Osteoblast (primary cell): ENCODE results near the gene IL18. TPM values are rescaled to one million over a fixed set of nuclear protein-coding genes. Genes with fewer than 3 reads are reported as not detected.
"Not testable (repeated sequence)": the region's sequence is repeated elsewhere in the genome, so short reads cannot be mapped to it uniquely, and the experiment has no call there.

Source experiments
- DNase-seq: peaks from one replicate; pipeline ENCODE4 v3.0.0; 2011; ENCODE audit warnings: low spot score, mixed read lengths; ENCODE audit not compliant: insufficient read length; ENCODE audit errors: missing footprints
- H2AFZ ChIP-seq: 2 replicates; pipeline ENCODE4 v1.6.0; 2011; ENCODE audit warnings: mild to moderate bottlenecking, low read length
- H3K27ac ChIP-seq: 2 replicates; pipeline ENCODE4 v1.5.1; 2011; ENCODE audit warnings: mild to moderate bottlenecking, low read depth, low read length, moderate library complexity
- H3K27me3 ChIP-seq: 2 replicates; pipeline ENCODE4 v1.6.0; 2012; ENCODE audit warnings: mild to moderate bottlenecking, control low read depth, inconsistent platforms, low read length, moderate library complexity; ENCODE audit not compliant: insufficient read depth
- H3K36me3 ChIP-seq: 2 replicates; pipeline ENCODE4 v1.5.1; 2011; ENCODE audit warnings: mild to moderate bottlenecking, low read length, control low read depth, moderate library complexity; ENCODE audit not compliant: insufficient read depth
- H3K4me1 ChIP-seq: 2 replicates; pipeline ENCODE4 v1.5.1; 2011; ENCODE audit warnings: mild to moderate bottlenecking, low read length, control low read depth, moderate library complexity; ENCODE audit not compliant: insufficient read depth
- H3K4me2 ChIP-seq: 2 replicates; pipeline ENCODE4 v1.6.0; 2011; ENCODE audit warnings: mild to moderate bottlenecking, low read length; ENCODE audit not compliant: insufficient read depth
- H3K4me3 ChIP-seq: fragments of 200-600 bp; sonication (generic); 3 replicates; pipeline ENCODE4 v1.5.1; 2012; ENCODE audit warnings: mild to moderate bottlenecking, low read length, inconsistent platforms; ENCODE audit not compliant: insufficient read depth
- H3K79me2 ChIP-seq: 2 replicates; pipeline ENCODE4 v1.6.0; 2012; ENCODE audit warnings: mild to moderate bottlenecking, low read length, control low read depth, inconsistent platforms; ENCODE audit not compliant: insufficient read depth
- H3K9me3 ChIP-seq: 2 replicates; pipeline ENCODE4 v1.5.1; 2011; ENCODE audit warnings: low read depth, low read length, control low read depth
- H4K20me1 ChIP-seq: 2 replicates; pipeline ENCODE4 v1.6.0; 2012; ENCODE audit warnings: mild to moderate bottlenecking, low read length, control low read depth; ENCODE audit not compliant: insufficient read depth
- CTCF ChIP-seq: IDR thresholded peaks from 2 replicates; pipeline ENCODE4 v1.5.1; 2011; ENCODE audit warnings: mild to moderate bottlenecking, low read depth, low read length, moderate library complexity; ENCODE audit errors: extremely low read depth
- total RNA-seq: library from RNA; depleted of rRNA; stranded (reverse); fragments of >200 nt; gene quantifications from 2 replicates; pipeline ENCODE4 v1.2.3, GENCODE V29; 2012

Gene IL18
- total RNA-seq, 1 donor: not detected

- peaks cover 25% of the 10 kb centered on the region for H3K4me1 ChIP-seq
- no peaks in the 10 kb centered on the region for H4K20me1 ChIP-seq
- H3K79me2 ChIP-seq: no peaks in the 10 kb centered on the region
- no peaks in the 10 kb centered on the region for H3K9me3 ChIP-seq
- no peak overlapping the region for H3K4me3 ChIP-seq
- TF ChIP-seq CTCF: no peak
- H3K4me2 ChIP-seq: no peak overlapping the region
- no peak overlapping the region for H3K27ac ChIP-seq
- H3K36me3 ChIP-seq: no peaks in the 10 kb centered on the region
- no peaks in the 10 kb centered on the region for H3K27me3 ChIP-seq
- peak; percentile 72 for DNase-seq
- peak overlapping the region; percentile 3 for H2AFZ ChIP-seq
Observed at GRCh38 chr11:112165049-112165448, 1.2 kb upstream of the IL18 start.

- H3K27me3 ChIP-seq: no peaks in the 10 kb centered on the region
- H3K4me1 ChIP-seq: peaks cover 26% of the 10 kb centered on the region
- H3K9me3 ChIP-seq: no peaks in the 10 kb centered on the region
- no peaks in the 10 kb centered on the region for H3K79me2 ChIP-seq
- H3K4me2 ChIP-seq: peak overlapping the region; percentile 55
- no peak for TF ChIP-seq CTCF
- H4K20me1 ChIP-seq: no peaks in the 10 kb centered on the region
- peak; percentile 78 for DNase-seq
- H2AFZ ChIP-seq: no peak overlapping the region
- H3K27ac ChIP-seq: peak overlapping the region; percentile 7
- no peak overlapping the region for H3K4me3 ChIP-seq
- no peaks in the 10 kb centered on the region for H3K36me3 ChIP-seq
Observed at GRCh38 chr11:112162761-112163546, 940 bp downstream of the IL18 start.

GRCh38 chr11:112162200-112162599 is 1.7 kb downstream of the IL18 start:
- not testable (repeated sequence) for H3K27ac ChIP-seq, H3K4me3 ChIP-seq, H3K79me2 ChIP-seq, H3K4me2 ChIP-seq, H3K9me3 ChIP-seq, H3K36me3 ChIP-seq, H2AFZ ChIP-seq, H4K20me1 ChIP-seq, DNase-seq, H3K27me3 ChIP-seq
- H3K4me1 ChIP-seq: peaks cover 32% of the 10 kb centered on the region

- no peaks in the 10 kb centered on the region for H3K9me3 ChIP-seq
- peak overlapping the region; percentile 14 for H3K4me2 ChIP-seq
- TF ChIP-seq CTCF: no peak
- no peak overlapping the region for H3K4me3 ChIP-seq
- H3K27ac ChIP-seq: no peak overlapping the region
- no peaks in the 10 kb centered on the region for H4K20me1 ChIP-seq
- no peak overlapping the region for H2AFZ ChIP-seq
- no peak for DNase-seq
- H3K36me3 ChIP-seq: no peaks in the 10 kb centered on the region
- H3K4me1 ChIP-seq: peaks cover 34% of the 10 kb centered on the region
- no peaks in the 10 kb centered on the region for H3K79me2 ChIP-seq
- H3K27me3 ChIP-seq: no peaks in the 10 kb centered on the region
Observed at GRCh38 chr11:112161012-112161411, 2.9 kb downstream of the IL18 start.
